Astrocyte (in vitro differentiated cells and primary cell): ENCODE data around the gene HDAC10.

Experiments
- CTCF ChIP-seq: IDR thresholded peaks from 2 replicates; pipeline ENCODE4 v1.5.1; 2011; ENCODE audit warnings: low read depth, mild to moderate bottlenecking, inconsistent platforms, low read length, moderate library complexity; ENCODE audit not compliant: insufficient read depth
- EZH2 ChIP-seq: IDR thresholded peaks from 2 replicates; pipeline ENCODE4 v1.6.1; 2012; ENCODE audit warnings: mild to moderate bottlenecking, low read length, inconsistent platforms; ENCODE audit not compliant: insufficient read depth

DNA sequence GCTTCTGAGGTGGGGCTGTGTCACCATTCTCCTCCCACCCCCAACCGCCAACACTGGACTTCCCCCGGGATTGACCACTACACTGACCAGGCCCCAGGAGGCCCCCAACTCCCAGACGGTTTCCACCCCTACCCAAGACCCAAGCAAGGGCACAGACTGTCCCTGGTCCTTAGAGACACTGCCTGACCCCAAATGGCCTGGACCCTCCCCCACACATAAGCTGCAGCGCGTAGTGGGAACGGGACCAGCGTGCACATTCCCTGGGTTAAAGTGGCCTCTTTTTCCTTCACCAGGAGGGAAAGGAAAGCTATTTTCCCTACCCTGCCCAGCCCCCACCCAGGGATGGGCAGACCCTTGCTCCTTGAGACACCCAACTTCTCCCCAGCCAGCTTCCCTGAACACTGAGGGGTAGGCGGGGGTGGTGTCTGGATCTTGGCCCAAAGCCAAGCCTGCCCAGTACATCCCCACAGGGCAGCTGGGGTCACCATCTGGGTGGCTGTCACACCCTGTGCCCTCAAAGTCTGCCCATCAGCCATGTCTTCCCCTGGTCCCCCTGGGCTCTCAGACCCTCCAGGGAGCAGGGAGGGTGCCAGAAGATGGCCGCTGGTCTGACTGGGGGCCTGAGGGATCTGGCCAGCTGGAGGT lies 12.0 kb upstream of the HDAC10 start:
- no peak for TF ChIP-seq CTCF
- no peak for TF ChIP-seq EZH2
